HUES6 (cell line): ENCODE data around the gene ABCC8.

Source experiments
- H3K27ac ChIP-seq: 2 replicates; pipeline ENCODE4 v1.7.0; 2013; ENCODE audit warnings: low read depth, mild to moderate bottlenecking, low read length, inconsistent platforms
- H3K27me3 ChIP-seq: 2 replicates; pipeline ENCODE4 v1.6.1; 2013; ENCODE audit warnings: low read length; ENCODE audit not compliant: control insufficient read depth, insufficient read depth
- H3K36me3 ChIP-seq: 2 replicates; pipeline ENCODE4 v1.6.1; 2013; ENCODE audit warnings: low read length; ENCODE audit not compliant: control insufficient read depth, insufficient read depth
- H3K4me1 ChIP-seq: 2 replicates; pipeline ENCODE4 v1.6.1; 2013; ENCODE audit warnings: low read length; ENCODE audit not compliant: control insufficient read depth, insufficient read depth
- H3K4me3 ChIP-seq: 2 replicates; pipeline ENCODE4 v1.5.1; 2013; ENCODE audit warnings: low read depth, low read length
- H3K9ac ChIP-seq: one replicate; pipeline ENCODE4 v1.6.1; 2013; ENCODE audit warnings: mild to moderate bottlenecking, low read length
- H3K9me3 ChIP-seq: 2 replicates; pipeline ENCODE4 v1.6.1; 2013; ENCODE audit warnings: low read depth, low read length; ENCODE audit not compliant: control insufficient read depth, insufficient read depth

Gene ABCC8

GRCh38 chr11:17476317-17477083 is at the start of gene ABCC8:
Gene ABCC8 (minus strand): TSS chr11:17476845. CDS start chr11:17476776, 69 bp downstream.
- Histone ChIP-seq H3K9ac (peak within 1 kb of the TSS; percentile 21), H3K4me3 (peak within 1 kb of the TSS; percentile 84), H3K27me3 (peaks cover 84% of the 10 kb centered on the region)

GRCh38 chr11:17526326-17526725 is 49.7 kb upstream of the ABCC8 start:
- Histone ChIP-seq H3K9ac (no peak overlapping the region), H3K27me3 (no peaks in the 10 kb centered on the region), H3K36me3 (no peaks in the 10 kb centered on the region), H3K27ac (no peak overlapping the region), H3K4me1 (no peaks in the 10 kb centered on the region), H3K9me3 (no peaks in the 10 kb centered on the region), H3K4me3 (no peak overlapping the region)

More at GRCh38 chr11:17476317-17477083, at the start of gene ABCC8:
- Histone ChIP-seq H3K4me1 (peaks cover 10% of the 10 kb centered on the region), H3K9me3 (no peaks in the 10 kb centered on the region), H3K36me3 (no peaks in the 10 kb centered on the region), H3K27ac (no peak within 1 kb of the TSS)

DNA sequence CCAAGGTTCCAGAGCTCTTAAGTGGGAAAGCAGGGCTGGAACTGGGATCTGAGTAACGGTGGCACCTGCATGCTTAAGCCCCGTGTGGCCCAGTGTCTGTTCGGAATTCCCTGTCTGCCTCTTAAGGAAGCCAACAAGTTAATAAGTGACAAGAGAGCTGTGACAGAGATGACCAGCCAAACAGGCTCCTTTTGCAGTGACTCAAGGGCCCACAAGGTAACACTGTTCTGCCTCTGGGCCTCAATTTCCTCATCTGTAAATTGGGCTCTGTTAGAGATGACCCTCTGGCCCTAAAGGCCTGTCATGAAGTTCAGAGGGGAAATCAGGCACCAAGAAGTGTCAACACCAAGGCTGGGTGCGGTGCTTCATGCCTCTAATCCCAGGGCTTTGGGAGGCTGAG is 48.9 kb upstream of the ABCC8 start:
- Histone ChIP-seq H3K9ac (no peak overlapping the region), H3K27me3 (no peaks in the 10 kb centered on the region), H3K9me3 (no peaks in the 10 kb centered on the region), H3K4me3 (no peak overlapping the region), H3K36me3 (no peaks in the 10 kb centered on the region), H3K4me1 (no peaks in the 10 kb centered on the region), H3K27ac (no peak overlapping the region)

GRCh38 chr11:17524221-17524620 is 47.6 kb upstream of the ABCC8 start:
- H3K27ac ChIP-seq, result no peak overlapping the region
- H3K4me3 ChIP-seq, result no peak overlapping the region
- no peak overlapping the region for H3K9ac ChIP-seq
- no peaks in the 10 kb centered on the region for H3K27me3 ChIP-seq
- peaks cover 3% of the 10 kb centered on the region for H3K4me1 ChIP-seq
- H3K36me3 ChIP-seq, result no peaks in the 10 kb centered on the region
- H3K9me3 ChIP-seq, result no peaks in the 10 kb centered on the region

DNA sequence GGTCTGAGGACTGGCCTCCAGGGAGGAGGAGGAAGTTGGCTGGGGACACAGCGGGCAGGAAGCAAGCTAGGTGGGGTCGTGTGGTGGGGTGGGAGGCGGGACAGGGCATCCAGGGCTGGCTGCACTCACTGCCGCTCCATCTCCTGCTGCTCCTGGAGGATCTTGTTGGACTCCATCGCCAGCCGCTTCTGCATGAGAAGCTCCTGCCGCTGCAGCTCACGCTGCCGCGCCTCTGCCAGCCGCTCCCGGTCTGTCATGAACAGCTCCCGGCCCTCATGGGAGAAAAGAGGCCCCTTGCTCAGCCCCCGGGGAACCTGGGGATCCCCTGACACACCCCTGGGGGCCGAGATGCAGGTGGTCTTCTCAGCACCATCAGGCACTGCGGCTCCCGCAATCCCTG is 46.0 kb upstream of the ABCC8 start:
- Histone ChIP-seq H3K4me3 (no peak overlapping the region), H3K9ac (no peak overlapping the region), H3K36me3 (no peaks in the 10 kb centered on the region)

DNA sequence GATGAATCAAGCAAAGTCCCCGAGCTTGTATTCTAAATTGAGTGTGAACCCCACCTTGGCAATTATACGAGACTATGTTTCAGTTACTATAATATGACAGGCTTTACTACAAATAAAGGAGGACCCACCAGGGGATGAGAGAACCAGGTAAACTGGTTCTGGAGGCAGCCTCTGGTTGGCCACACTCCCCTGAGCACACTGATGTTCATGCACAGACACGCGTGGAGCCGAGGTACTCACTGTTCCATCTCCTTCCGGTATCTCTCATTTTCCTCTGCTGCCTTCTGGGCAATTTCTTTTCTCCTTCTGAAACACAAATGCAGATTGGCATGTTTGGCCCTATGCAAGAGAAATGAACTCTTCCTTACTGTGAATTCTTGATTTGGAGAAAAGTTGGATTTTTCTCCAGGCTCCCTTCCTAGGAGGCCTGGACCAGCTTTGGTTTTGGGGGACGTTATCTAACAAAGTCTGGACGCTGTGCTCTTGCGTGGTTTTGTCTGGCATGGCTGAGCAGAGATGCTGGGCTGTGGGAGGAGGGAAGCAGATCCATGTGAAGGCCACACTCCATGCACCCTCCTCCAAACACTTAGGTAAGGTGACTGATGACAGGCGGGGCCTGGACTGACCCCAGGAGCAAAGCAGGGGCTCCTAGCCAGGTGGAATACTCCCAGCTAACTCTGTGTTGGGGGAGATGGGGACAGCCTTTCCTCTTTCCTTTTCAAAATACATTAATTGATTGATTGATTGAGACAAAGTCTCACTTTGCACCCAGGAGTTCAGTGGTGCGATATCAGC is 44.7 kb upstream of the ABCC8 start:
- Histone ChIP-seq H3K36me3 (no peaks in the 10 kb centered on the region), H3K9me3 (no peaks in the 10 kb centered on the region), H3K4me3 (no peak overlapping the region), H3K27me3 (no peaks in the 10 kb centered on the region), H3K27ac (no peak overlapping the region), H3K9ac (no peak overlapping the region), H3K4me1 (peaks cover 7% of the 10 kb centered on the region)

More for the DNA sequence above, 46.0 kb upstream of the ABCC8 start:
- H3K27ac ChIP-seq, result no peak overlapping the region
- peaks cover 7% of the 10 kb centered on the region for H3K4me1 ChIP-seq
- H3K9me3 ChIP-seq, result no peaks in the 10 kb centered on the region
- no peaks in the 10 kb centered on the region for H3K27me3 ChIP-seq

GRCh38 chr11:17519061-17519885 is 42.6 kb upstream of the ABCC8 start:
- H3K9ac ChIP-seq, result no peak overlapping the region
- H3K27ac ChIP-seq, result no peak overlapping the region
- H3K4me1 ChIP-seq, result peaks cover 7% of the 10 kb centered on the region
- no peak overlapping the region for H3K4me3 ChIP-seq
- H3K36me3 ChIP-seq, result no peaks in the 10 kb centered on the region
- no peaks in the 10 kb centered on the region for H3K27me3 ChIP-seq
- H3K9me3 ChIP-seq, result no peaks in the 10 kb centered on the region

- Histone ChIP-seq H3K36me3 (no peaks in the 10 kb centered on the region), H3K4me1 (peaks cover 7% of the 10 kb centered on the region), H3K27me3 (no peaks in the 10 kb centered on the region), H3K9ac (no peak overlapping the region), H3K9me3 (no peaks in the 10 kb centered on the region), H3K27ac (no peak overlapping the region), H3K4me3 (no peak overlapping the region)
Measured at GRCh38 chr11:17518366-17518765, 41.7 kb upstream of the ABCC8 start.

DNA sequence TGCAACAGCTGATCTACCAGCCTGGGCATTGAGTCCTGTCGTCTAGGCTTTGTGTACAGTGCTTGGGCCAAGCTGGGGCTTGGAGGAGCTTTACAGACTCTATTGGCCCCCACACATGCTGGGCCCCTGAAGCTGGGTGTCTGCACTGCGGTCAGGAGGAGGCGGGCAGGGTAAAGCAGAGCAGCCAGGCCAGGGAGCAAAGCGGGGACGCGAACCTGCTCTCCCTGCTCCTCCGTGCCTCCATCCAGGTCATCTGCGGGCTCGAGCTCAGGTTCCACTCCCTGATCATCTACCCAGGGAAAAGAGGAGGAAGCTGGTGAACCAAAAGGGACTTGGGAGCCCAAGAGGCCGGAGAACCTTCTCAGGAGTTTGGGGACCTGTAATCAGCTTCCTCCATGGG is 40.5 kb upstream of the ABCC8 start:
- Histone ChIP-seq H3K4me3 (no peak overlapping the region), H3K4me1 (peaks cover 7% of the 10 kb centered on the region), H3K9ac (no peak overlapping the region), H3K27ac (no peak overlapping the region), H3K9me3 (no peaks in the 10 kb centered on the region), H3K36me3 (no peaks in the 10 kb centered on the region), H3K27me3 (no peaks in the 10 kb centered on the region; the same call in 1 of the 2 replicates)

- Histone ChIP-seq H3K9me3 (no peaks in the 10 kb centered on the region), H3K27ac (no peak overlapping the region), H3K4me1 (peaks cover 7% of the 10 kb centered on the region), H3K9ac (no peak overlapping the region), H3K36me3 (no peaks in the 10 kb centered on the region), H3K4me3 (no peak overlapping the region), H3K27me3 (no peaks in the 10 kb centered on the region; the same call in 1 of the 2 replicates)
Measured at GRCh38 chr11:17516551-17517150, 40.0 kb upstream of the ABCC8 start.
